Astrocyte of the cerebellum (primary cell): ENCODE measurements around the gene NRIP3.
A peak's percentile ranks its signal among the peaks of the same experiment; 100 is the strongest.

ENCODE experiments used
- DNase-seq: peaks from one replicate; pipeline ENCODE4 v3.0.0-alpha.2; 2011; ENCODE audit warnings: low read depth
- H3K4me3 ChIP-seq: 2 replicates; pipeline ENCODE4 v1.5.1; 2011; ENCODE audit warnings: mild to moderate bottlenecking, low read depth, low read length, moderate library complexity
- CTCF ChIP-seq: IDR thresholded peaks from 2 replicates; pipeline ENCODE4 v1.5.1; 2012; ENCODE audit warnings: low read length, low read depth, moderate library complexity, mild to moderate bottlenecking; ENCODE audit errors: missing control alignments
- in situ Hi-C: cut with HindIII; loops from 2 replicates; pipeline ENCODE4 v1.10.0; 2017; ENCODE audit warnings: low sequenced_read_pairs

Gene NRIP3

GRCh38 chr11:8963569-8964323 is 40.1 kb downstream of the NRIP3 start:
- peak overlapping the region; percentile 81 for H3K4me3 ChIP-seq
- DNase-seq = peak; percentile 4
- no peak for TF ChIP-seq CTCF
- in situ Hi-C loops = no loop called here

DNA sequence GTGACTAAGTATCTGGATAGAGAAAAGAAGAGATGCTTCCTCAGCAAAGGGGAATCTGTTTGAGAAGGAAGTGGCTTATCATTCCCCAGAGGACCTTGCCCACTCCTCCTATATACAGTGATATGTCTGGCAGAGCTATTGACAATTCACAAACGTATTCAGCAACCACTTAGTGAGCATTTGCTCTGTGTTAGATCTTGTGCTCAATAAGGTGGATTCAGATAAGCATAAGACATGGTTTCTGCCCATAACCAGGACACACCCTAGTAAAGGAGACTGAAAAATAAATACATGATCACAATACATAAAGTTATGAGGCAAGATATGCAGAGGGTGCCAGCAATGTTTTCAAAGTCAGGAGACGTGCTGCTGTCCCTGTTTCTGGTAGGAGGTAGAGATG is 41.0 kb downstream of the NRIP3 start:
- peak overlapping the region; percentile 81 for H3K4me3 ChIP-seq
- no peak for DNase-seq
- no peak for TF ChIP-seq CTCF
- in situ Hi-C loops = no loop called here

GRCh38 chr11:8961401-8961800 is 42.4 kb downstream of the NRIP3 start:
- DNase-seq = no peak
- TF ChIP-seq CTCF = no peak
- in situ Hi-C loops = no loop called here
- no peak overlapping the region for H3K4me3 ChIP-seq

GRCh38 chr11:8959546-8960166 is 44.1 kb downstream of the NRIP3 start:
- TF ChIP-seq CTCF = peak; percentile 65
- H3K4me3 ChIP-seq = no peak overlapping the region
- peak; percentile 84 for DNase-seq
- in situ Hi-C loops = no loop called here

DNA sequence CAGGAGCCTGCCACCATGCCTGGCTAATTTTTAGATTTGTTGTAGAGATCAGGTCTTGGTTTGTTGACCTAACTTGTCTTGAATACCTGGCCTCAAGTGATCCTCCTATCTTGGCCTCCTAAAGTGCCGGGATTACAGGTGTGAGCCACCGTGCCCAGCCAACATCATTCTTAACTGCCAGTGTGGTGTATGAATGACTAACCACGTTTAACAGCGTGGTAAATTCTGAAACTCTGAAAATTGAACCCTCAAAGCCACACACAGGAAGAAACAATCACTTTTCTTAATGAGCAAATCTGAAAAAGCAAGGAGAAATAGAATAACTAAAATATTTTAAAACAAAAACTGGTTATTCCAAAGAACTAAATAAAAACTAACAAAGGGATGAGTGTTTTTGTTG is 46.9 kb downstream of the NRIP3 start:
- H3K4me3 ChIP-seq = no peak overlapping the region
- DNase-seq = no peak
- in situ Hi-C loops = no loop called here
- TF ChIP-seq CTCF = no peak

- no peak for DNase-seq
- no peak overlapping the region for H3K4me3 ChIP-seq
- TF ChIP-seq CTCF = no peak
- in situ Hi-C loops = loop anchor here (5.0 kb wide), 1 partner anchor 82 kb away; no protein-coding TSS in a partner anchor
Observed at GRCh38 chr11:8948886-8949285, 54.9 kb downstream of the NRIP3 start.
